Esophagus muscularis mucosa (tissue), 4 donors: Measurements from ENCODE around the gene CTIF.

Experiments
- EP300 ChIP-seq: sonication (generic); formaldehyde crosslinking; IDR thresholded peaks from one replicate; pipeline ENCODE4 v1.6.1; 2017; ENCODE audit warnings: antibody characterized with exemption
- POLR2A ChIP-seq: fragments of 450-650 bp; IDR thresholded peaks from one replicate; pipeline ENCODE4 v1.6.1; 2017; ENCODE audit warnings: antibody characterized with exemption, moderate library complexity, mild to moderate bottlenecking, low read depth
- TF ChIP-seq, protein P1 (sequence below), 3 experiments: fragments of 200-600 bp in 2 of 3; fragments of 450-650 bp in 1 of 3; sonication (generic) in 2 of 3; IDR thresholded peaks; one replicate each; pipeline ENCODE4 v1.5.1; 2017 to 2019; ENCODE audit warnings: antibody characterized with exemption in 3 of 3, mild to moderate bottlenecking in 2 of 3, moderate library complexity in 1 of 3

- TF ChIP-seq POLR2A: no peak
- TF ChIP-seq, protein P1, sequence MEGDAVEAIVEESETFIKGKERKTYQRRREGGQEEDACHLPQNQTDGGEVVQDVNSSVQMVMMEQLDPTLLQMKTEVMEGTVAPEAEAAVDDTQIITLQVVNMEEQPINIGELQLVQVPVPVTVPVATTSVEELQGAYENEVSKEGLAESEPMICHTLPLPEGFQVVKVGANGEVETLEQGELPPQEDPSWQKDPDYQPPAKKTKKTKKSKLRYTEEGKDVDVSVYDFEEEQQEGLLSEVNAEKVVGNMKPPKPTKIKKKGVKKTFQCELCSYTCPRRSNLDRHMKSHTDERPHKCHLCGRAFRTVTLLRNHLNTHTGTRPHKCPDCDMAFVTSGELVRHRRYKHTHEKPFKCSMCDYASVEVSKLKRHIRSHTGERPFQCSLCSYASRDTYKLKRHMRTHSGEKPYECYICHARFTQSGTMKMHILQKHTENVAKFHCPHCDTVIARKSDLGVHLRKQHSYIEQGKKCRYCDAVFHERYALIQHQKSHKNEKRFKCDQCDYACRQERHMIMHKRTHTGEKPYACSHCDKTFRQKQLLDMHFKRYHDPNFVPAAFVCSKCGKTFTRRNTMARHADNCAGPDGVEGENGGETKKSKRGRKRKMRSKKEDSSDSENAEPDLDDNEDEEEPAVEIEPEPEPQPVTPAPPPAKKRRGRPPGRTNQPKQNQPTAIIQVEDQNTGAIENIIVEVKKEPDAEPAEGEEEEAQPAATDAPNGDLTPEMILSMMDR (IDR thresholded peaks at IDR 0.05): no peak
- no peak for TF ChIP-seq EP300
Measured at GRCh38 chr18:48756511-48757226, 217.8 kb downstream of the CTIF start.
